PFSK-1 (cell line): ENCODE results near the gene FOXK1.

Experiments
- FOXP2 ChIP-seq: optimal IDR thresholded peaks from 2 replicates; pipeline ENCODE3; 2011; ENCODE audit warnings: borderline replicate concordance, control low read depth, inconsistent platforms; ENCODE audit not compliant: insufficient read depth; ENCODE audit errors: extremely low read length, extremely low read depth
- POLR2AphosphoS5 ChIP-seq: IDR thresholded peaks from 2 replicates; pipeline ENCODE4 v1.6.1; 2012; ENCODE audit warnings: low read depth, mild to moderate bottlenecking, control low read depth, low read length, moderate library complexity
- SIN3A ChIP-seq: IDR thresholded peaks from 2 replicates; pipeline ENCODE4 v1.6.1; 2012; ENCODE audit warnings: mild to moderate bottlenecking, low read length, moderate library complexity, borderline replicate concordance; ENCODE audit not compliant: insufficient read depth
- TAF1 ChIP-seq: IDR thresholded peaks from 2 replicates; pipeline ENCODE4 v1.6.1; 2012; ENCODE audit warnings: low read length, control low read depth, borderline replicate concordance; ENCODE audit not compliant: insufficient read depth
- TF ChIP-seq, protein P1 (sequence below), 2 experiments: IDR thresholded peaks; 2 replicates each; pipeline versions ENCODE4 v1.6.1 to v1.8.0; 2011 to 2012; ENCODE audit warnings: low read depth in 2 of 2, low read length in 2 of 2, control low read depth in 1 of 2, inconsistent platforms in 1 of 2, mild to moderate bottlenecking in 1 of 2, moderate library complexity in 1 of 2; ENCODE audit not compliant: insufficient read depth in 1 of 2

The FOXK1 gene

DNA sequence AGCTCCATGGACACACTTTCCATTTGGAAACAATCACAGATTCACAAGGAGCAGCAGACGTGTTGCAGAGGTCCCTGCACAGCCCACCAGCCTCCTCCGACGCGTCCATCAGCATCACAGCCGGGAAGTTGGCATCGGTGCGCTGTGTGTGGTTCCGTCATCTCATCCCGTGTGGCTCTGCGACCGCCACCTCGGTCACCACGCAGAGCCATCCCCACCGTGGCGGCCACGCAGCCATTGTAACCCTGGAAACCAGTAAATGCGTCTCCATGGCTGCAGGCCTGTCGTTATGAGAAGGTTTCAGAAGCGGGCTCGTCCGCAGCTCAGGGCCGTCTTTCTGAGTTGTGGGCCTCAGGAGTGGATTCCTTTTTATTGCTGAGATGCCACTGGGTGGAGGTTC is 36.0 kb downstream of the FOXK1 start:
- no peak for TF ChIP-seq SIN3A

DNA sequence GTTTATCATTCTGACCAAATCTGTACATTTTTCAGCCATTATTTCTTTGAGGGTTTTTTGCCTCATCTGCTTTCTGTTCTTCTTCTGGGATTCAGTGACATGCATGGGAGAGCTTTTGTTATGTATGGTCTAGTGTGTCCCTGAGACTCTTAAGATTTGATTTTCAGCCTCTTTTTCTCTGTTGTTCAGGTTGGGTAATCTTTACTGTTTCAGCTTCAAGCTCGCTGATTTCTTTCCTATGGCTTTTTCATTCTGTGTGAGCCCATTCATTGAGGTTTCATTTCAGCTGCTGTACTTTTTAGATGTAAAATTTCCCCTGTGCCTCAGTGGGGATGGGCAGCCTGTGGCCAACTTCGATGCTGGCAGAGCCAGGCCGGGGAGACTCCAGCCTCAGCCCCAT is 38.1 kb downstream of the FOXK1 start:
- TF ChIP-seq SIN3A (no peak), TAF1 (no peak), POLR2AphosphoS5 (no peak), FOXP2 (no peak)
- TF ChIP-seq, protein P1, sequence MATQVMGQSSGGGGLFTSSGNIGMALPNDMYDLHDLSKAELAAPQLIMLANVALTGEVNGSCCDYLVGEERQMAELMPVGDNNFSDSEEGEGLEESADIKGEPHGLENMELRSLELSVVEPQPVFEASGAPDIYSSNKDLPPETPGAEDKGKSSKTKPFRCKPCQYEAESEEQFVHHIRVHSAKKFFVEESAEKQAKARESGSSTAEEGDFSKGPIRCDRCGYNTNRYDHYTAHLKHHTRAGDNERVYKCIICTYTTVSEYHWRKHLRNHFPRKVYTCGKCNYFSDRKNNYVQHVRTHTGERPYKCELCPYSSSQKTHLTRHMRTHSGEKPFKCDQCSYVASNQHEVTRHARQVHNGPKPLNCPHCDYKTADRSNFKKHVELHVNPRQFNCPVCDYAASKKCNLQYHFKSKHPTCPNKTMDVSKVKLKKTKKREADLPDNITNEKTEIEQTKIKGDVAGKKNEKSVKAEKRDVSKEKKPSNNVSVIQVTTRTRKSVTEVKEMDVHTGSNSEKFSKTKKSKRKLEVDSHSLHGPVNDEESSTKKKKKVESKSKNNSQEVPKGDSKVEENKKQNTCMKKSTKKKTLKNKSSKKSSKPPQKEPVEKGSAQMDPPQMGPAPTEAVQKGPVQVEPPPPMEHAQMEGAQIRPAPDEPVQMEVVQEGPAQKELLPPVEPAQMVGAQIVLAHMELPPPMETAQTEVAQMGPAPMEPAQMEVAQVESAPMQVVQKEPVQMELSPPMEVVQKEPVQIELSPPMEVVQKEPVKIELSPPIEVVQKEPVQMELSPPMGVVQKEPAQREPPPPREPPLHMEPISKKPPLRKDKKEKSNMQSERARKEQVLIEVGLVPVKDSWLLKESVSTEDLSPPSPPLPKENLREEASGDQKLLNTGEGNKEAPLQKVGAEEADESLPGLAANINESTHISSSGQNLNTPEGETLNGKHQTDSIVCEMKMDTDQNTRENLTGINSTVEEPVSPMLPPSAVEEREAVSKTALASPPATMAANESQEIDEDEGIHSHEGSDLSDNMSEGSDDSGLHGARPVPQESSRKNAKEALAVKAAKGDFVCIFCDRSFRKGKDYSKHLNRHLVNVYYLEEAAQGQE (IDR thresholded peaks at IDR 0.05; ENCODE audit: insufficient read depth in 1 of 2, low read depth in 2 of 2, low read length in 2 of 2): no peak

DNA sequence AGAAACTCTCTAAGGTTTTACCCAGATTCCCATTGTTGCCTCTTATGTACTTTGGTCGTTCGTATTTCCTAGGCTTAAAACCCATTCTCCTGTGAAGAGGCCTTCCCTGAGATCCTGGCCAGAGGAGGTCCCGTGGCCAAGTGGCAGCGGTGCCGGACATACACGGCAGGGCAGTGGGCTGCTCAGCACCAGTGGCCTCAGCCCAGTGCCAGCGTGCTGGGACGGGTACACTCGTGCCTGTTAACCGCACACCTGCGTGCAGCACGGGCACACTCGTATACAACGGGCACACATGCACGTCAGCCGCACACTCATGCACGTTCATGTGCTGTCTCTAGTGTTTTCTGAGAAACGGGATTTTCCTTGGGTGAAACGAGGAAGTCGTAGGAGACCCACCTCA is 40.2 kb downstream of the FOXK1 start:
- no peak for TF ChIP-seq TAF1
- no peak for TF ChIP-seq SIN3A
- no peak for TF ChIP-seq POLR2AphosphoS5
- no peak for TF ChIP-seq FOXP2
- TF ChIP-seq, protein P1 (IDR thresholded peaks at IDR 0.05; ENCODE audit: insufficient read depth in 1 of 2, low read depth in 2 of 2, low read length in 2 of 2): no peak

DNA sequence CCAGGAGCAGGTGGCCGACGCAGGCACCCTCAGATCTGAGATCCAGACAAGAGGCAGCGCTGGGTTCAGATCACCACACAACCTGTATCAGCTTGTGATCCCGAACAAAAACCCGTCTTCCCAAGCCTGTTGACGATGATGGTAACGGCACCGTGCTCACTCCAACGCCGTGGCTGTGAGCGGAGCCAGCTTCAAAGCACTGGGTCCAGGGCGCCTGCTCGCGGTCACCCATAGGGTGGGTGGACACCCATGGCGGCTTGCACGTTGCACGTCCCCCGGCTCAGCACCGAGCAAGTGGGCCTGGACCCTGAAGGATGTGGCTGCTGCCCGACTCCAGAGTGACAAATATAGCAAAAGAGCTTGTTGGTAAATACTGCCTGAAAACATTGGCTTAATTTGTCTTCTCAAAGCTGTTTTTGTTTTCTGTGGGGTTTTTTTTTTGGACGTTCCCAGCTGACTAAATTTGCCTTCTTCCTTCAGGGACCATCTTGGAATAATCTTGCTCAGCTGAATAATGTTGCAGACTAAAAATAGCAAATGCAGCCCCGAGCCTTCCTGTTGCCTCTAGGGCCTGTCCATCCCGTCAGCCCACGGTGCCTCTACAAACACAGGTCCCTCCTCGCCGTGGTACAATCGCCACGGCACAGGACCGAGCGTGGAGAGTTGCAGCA is 41.0 kb downstream of the FOXK1 start:
- TF ChIP-seq FOXP2 (peak; percentile 41), SIN3A (no peak)

DNA sequence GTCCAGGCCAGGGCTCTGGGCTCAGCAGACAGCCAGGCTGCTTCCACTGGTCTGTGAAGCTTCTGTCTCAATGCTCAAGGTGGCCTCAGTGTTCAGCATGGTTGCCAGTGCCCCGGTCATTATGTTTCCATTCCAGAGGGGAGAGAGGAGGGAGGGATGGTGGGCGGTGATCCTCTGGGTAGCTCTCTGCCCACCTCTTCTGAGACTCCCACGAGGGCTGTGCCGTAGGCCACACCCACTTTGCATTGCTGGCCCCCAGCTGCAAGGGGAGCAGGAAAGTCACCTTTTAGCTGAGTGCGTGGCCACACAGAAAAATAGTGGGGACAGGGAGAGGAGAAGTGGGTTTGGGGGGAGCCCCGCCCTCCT is 42.5 kb downstream of the FOXK1 start:
- TF ChIP-seq SIN3A (no peak), POLR2AphosphoS5 (no peak), TAF1 (no peak), FOXP2 (no peak)
- TF ChIP-seq, protein P1 (IDR thresholded peaks at IDR 0.05; ENCODE audit: insufficient read depth in 1 of 2, low read depth in 2 of 2, low read length in 2 of 2): no peak

DNA sequence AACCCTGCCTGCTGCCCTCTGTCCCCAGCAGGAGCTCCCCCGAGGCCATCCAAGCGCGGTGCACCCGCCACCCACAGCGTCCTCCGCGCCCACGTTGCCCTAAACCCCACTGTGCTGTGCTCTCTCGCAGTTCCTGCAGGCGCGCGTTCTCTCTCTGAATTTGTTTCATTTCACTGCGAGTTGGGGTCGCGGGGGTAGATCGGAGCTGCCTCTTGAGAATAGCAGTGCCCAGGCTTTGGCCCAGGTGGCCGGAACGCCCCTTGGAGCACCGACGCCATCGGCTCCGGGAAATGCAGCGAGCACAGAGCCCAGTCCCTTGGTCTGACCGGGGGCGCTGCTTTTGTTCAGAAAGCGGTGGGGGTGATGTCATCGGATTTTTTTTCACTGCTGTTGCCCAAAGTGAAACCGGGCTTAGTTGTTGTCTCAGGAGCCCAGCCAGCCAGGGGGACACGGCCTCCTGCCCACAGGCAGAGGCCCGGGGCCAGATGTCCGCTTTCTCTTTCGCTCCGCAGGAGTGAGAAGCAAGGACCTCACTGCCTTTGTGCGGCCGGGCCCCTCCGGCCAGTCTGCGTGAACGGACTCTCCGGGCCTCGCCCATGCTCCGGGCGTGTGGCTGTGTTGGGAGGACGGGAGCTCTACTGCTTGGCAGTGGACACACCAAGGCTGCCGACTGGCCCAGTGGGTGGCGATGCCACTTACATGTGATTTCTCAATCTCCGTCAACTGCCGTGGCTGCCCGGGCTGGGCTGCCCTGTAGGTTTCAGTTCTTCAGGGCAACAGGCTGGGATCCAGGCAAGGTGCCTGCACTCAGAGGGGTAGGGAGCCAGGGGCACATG is 43.1 kb downstream of the FOXK1 start:
- TF ChIP-seq FOXP2 (peak; percentile 74), TAF1 (no peak)
